Measurements from ENCODE around the gene NCKAP5.

GRCh38 chr2:133169274-133169912, 398.9 kb downstream of the NCKAP5 start:
- no peak for TF ChIP-seq EZH2 (IDR thresholded peaks at IDR 0.05; ENCODE audit: borderline replicate concordance, low read length)
- TF ChIP-seq CTCF (IDR thresholded peaks at IDR 0.05; ENCODE audit: low read length), result no peak
